HG03342 (cell line): ENCODE measurements around the gene EXOC6.

Source experiments
- ATAC-seq: cut with Tn5 transposase; IDR thresholded peaks from one replicate; pipeline ENCODE4 v1.9.1; 2021; ENCODE audit warnings: mild to moderate bottlenecking, moderate library complexity; ENCODE audit not compliant: unreplicated experiment

The EXOC6 gene

DNA sequence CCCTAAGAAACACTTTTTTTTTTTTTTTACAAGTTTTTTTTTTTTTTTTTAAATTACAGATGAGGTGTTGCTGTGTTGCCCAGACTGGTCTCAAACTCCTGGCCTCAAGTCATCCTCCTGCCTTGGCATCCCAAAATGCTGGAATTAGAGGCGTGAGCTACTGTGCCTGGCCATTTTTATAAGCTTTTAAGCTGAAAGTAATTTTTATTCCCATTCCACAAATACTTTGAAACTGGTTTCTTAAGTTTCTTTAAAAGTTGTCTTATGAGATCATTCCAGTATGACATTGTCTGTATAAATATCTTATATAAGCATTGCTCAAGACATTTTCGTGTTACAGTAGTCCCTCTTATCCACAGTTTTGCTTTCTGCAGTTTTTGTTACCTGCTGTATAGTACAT is 150.9 kb downstream of the EXOC6 start:
- ATAC-seq = no peak

- no peak for ATAC-seq
Measured at GRCh38 chr10:93006435-93007039, 158.2 kb downstream of the EXOC6 start.

GRCh38 chr10:93015722-93016121 is 167.4 kb downstream of the EXOC6 start:
- no peak for ATAC-seq

DNA sequence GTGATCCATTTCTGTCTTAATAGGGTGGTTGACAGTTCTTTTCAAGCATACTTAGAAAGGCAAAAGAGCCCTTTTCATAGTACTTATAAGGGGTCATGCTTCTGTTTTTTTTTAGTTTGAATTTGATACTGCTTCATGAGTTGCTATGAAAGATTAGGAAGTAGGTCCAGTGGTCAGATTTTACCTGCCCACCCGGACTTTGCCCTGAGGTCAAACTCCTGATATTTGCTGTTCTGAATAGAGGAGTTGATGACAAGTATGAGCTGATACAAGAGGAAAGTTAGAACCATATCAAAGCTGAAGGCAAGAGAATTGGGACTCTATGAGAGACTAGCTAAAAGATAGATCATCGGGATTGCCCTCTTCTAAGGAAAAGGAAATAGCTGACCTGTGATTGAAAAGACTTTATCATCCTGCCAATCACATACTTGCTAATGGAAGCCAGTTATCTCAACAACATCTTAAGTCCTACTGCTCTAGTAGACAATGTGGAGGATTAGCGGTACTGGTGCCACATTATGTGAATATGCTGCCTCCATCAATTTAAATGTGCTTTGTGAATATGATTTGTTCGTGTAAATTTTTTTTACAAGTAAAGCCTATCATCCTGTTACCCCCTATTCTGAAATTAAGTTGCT is 174.8 kb downstream of the EXOC6 start:
- ATAC-seq = no peak

DNA sequence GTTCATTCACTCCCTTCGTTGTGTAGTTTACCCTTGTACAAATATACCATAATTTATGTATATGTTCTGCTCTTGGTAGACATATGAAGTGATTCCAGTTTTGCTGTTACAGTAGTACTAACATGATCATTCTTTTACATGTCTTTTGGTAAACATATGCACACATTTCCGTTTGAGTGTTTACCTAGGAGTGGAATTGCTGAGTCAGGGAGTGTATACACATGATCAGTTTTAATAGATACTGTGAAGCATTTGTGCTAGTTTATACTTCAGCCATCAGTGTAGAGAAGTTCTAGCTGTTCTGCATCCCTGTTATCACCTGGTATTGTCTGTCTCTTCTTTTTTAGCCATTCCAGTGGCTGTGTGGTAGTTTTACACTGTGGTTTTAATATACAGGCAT is 177.8 kb downstream of the EXOC6 start:
- ATAC-seq = no peak

DNA sequence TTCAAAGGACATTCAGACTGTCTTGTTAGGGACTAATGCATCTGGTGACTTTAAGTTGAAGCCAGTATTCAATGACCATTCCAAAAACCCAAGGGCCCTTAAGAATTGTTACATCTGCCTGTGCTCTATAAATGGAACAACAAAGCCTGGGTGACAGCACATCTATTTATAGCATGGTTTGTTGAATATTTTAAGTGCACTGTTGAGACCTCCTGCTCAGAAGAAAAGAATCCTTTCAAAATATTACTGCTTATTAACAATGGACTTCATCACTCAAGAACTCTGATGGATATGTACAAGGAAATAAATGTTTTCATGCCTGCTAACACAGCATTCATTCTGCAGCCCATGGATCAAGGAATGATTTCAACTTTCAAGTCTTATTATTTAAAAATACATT is 179.2 kb downstream of the EXOC6 start:
- ATAC-seq = no peak

- ATAC-seq = no peak
Measured at GRCh38 chr10:93028883-93029282, 180.6 kb downstream of the EXOC6 start.

DNA sequence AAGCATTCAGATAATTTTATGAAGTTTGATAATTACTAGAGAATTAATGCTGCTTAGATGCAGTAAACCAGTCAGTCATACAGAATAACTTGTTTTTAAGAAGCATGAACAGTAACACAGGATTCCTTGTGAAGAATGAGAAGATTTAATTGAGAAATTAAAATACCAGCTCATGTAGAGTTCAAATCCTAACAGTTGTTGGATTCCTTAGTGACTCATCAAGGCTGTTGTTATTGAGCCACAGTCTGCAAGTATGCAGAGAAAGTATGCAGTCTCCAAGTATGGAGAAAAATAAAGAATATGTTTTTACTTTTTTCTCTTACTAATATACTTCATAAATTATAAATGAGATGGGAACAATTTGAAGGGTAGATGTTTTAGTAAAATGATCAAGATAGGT is 182.1 kb downstream of the EXOC6 start:
- ATAC-seq = no peak

DNA sequence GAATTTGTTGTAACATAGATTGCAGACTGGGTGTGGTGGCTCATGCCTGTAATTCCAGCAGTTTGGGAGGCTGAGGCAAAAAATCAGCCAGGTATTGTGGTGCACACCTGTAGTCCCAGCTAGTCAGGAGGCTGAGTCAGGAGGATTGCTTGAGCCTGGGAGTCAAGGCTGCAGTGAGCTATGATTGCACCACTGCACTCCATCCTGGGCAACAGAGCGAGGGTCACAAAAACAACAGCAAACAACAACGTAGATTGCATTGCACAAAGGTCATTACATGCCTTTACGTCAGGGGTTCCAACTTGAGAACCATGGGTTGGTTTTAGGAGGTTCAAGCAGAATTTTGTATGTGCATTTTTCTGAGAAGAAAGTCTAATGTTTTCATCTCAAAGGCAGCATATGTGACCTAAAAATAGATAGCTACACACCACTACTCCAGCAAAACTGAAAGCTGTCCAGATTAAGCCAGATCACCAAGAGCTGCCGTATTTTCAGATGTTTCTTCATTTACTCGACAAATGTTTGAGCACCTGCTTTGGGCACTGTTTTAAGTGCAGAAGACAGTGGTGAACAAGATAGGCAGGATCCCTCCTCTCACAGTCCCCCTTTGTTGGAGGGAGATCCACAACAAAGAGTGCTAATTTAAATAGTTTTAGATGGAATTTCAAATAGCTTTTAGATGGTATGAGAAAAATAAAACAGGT is 183.9 kb downstream of the EXOC6 start:
- ATAC-seq = no peak

DNA sequence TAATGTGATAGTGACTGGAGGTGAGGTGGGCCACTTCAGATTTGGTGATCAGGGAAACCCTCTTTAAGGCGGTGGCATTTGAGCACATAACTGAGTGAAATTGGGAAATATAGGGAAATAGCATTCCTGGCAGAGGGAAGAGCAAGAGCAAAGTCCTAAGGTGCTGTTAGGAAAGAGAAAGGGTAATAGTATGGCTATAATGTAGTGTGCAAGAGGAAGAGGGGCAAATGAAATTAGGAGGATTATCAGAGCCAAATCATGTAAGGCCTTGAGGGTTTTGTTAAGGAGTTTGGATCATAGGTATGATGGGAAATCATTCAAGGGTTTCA is 184.5 kb downstream of the EXOC6 start:
- no peak for ATAC-seq

- no peak for ATAC-seq
Measured at GRCh38 chr10:93034426-93034825, 186.1 kb downstream of the EXOC6 start.

DNA sequence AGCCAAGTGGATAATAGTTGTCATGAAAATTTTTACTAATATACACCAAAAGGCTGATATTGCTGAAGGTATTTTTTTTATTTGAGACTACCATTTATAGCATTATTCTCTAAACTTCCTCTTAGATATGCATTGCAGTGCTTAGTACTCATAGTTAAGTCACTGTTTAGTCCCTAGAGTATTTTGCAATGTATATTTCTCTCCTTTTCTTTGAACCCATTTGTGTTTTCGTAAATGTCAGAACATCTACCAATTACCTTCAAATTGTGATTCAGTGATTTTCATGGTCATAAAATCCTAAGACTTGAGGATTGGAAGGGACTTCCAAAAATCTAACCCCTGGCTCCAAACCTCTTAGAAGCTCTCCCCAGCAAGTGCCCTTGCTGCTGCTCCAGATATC is 190.8 kb downstream of the EXOC6 start:
- ATAC-seq = no peak

DNA sequence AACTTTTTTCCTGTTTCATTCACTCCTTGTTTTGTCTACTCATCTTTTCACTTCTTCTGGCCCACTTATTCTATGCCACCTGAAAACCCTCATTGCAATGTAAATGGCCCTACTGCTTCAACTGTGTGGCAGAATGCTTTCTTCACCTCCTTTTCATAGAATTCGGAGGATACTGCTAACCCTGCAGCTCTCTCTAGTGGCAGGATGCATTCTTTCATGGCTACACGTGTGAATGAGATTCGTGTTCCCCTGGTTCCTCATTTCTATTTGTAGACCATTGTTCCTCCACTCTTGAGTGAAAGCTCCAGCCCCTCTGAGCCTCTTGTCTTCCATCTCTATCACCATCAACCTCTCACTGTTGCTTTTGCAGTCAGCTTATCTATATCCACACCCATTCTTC is 191.4 kb downstream of the EXOC6 start:
- peak; percentile 61 for ATAC-seq

GRCh38 chr10:93054486-93054885 is 206.2 kb downstream of the EXOC6 start:
- ATAC-seq = no peak

GRCh38 chr10:93058139-93058538 is 209.8 kb downstream of the EXOC6 start:
- ATAC-seq = no peak

DNA sequence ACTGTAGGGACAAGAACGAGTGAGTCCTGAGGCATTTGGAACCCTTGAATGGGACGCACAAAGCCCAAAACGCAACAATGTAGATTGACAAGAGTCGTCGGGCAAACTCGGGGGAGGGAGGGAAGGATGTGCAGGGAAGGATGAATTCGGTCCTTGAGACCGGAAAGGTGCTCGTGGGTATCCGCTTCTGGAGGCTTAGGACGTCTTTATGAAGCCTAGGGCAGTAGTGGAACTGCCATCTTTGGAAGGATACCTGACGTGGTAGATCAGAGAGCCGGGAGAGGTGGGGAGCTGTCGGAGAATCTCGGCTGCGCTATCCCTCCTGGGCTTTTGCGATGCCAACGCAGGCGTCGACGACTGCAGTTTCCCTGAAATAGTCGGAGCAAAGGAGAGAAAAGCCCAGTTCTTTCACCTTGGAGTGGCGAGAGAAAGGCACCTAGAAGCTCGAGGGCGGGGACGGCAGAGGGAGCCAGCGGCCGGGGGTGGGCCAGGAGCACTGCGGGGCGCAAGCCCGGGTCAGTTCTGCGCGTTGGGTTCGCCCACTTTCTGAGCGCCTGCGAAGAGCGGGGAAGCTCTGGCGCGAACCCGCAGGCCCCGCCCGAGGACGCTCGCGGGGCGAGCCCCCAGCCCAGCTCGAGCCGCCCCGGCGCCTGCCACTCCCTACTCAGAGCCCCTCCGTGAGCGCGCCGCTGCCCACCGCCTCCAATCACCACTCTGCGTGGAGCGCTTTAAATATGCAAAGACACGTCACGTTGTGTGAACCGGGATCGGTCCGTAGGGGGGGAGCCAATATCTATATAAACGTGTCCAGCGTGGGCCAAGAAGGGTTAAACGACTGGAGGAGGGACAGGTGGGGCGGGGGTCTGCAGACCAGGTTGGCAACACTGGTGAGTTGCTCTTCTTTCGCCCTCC is 211.9 kb downstream of the EXOC6 start, which contains the start of gene CYP26C1:
Gene CYP26C1, plus strand, starts transcription at position 824 of the 912 bp plus-strand sequence. CDS start 466 bp downstream, outside the sequence.
- ATAC-seq = no peak

DNA sequence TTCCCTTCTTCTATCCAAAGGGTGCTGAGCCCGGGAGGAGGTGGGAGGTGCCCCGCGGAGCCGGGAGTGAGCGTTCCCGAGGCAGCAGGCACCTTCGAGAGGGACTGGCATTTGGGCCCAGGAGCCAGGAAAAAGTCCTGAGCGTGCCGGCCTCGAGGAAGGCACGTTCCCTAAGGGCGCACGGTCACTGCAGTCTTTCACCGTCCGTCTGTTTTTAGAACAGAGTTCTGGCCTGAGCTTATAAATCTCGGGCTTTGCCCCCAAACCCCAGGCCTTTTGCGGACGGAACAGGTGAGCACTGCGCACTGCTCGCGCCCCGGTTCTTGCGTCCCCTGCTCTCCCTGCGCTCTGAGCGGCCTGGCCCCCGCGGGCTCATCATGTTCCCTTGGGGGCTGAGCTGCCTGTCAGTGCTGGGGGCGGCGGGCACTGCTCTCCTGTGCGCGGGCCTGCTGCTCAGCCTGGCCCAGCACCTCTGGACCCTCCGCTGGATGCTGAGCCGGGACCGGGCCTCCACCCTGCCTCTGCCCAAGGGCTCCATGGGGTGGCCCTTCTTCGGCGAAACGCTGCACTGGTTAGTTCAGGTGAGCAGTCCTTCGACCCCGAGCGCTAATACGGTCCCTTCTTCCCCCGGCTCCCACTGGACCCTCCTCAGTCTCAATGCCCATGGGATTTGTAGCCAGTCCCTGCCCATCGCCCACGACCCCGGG is 212.7 kb downstream of the EXOC6 start:
- ATAC-seq = no peak

DNA sequence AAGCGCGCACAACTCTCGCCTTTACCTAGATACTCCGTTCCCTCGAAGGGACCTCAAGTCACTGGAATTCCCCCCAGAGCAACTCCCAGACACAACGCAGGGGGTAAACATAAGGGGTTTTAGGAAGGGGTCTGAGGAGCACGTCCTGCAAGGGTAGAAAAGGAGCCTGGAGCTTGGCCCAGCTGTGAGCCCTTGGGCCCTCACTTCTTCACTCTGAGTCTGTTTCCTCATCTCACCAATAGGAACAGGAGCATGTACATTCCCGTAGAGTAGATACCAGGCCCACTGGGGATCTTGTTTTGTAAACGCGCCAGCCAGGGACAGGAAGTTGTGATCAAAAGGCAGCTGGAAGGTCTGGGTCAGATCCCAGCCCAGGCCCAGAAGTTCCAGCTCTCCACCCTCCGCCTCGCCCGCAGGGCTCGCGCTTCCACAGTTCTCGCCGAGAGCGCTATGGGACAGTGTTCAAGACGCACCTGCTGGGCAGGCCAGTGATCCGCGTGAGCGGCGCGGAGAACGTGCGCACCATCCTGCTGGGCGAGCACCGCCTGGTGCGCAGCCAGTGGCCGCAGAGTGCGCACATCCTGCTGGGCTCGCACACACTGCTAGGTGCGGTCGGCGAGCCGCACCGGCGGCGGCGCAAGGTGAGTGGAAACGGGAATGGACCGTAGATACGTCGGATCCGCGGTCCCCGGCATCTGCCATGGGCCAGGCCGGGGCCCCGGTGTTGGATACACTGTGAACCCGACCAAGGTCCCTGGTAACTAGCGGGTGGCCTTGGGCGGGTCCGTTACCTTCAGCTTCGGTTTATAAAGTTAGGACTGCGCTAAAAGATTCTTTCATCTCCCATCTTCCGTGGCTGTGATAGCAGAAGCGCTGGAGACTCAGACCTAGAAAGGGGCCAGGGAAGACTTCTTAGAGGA is 213.5 kb downstream of the EXOC6 start:
- ATAC-seq = no peak

DNA sequence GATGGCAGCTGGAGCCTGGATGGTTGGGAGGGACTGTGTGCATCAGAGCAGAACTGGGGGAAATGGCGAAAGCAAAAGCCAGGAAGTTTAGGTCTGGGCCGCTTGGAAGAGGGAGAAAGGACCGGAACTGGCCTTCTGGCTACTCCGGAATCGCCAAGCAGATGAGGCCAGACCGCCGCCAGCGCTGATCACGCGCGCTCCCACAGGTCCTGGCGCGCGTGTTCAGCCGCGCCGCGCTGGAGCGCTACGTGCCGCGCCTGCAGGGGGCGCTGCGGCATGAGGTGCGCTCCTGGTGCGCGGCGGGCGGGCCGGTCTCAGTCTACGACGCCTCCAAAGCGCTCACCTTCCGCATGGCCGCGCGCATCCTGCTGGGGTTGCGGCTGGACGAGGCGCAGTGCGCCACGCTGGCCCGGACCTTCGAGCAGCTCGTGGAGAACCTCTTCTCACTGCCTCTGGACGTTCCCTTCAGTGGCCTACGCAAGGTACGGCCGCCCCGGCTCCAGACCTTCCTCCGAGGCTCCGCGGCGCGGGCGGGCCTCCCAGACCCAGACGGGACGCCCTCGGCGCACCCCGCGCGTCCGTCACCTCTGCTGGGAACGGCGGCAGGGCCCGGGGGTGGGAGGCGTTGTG is 214.3 kb downstream of the EXOC6 start:
- ATAC-seq = peak; percentile 71
